HG03565 (cell line): ENCODE measurements around the gene TNNI2.

Experiments used
- ATAC-seq: cut with Tn5 transposase; IDR thresholded peaks from one replicate; pipeline ENCODE4 v1.9.1; 2021; ENCODE audit warnings: mild to moderate bottlenecking, moderate library complexity; ENCODE audit not compliant: unreplicated experiment

The TNNI2 gene

DNA sequence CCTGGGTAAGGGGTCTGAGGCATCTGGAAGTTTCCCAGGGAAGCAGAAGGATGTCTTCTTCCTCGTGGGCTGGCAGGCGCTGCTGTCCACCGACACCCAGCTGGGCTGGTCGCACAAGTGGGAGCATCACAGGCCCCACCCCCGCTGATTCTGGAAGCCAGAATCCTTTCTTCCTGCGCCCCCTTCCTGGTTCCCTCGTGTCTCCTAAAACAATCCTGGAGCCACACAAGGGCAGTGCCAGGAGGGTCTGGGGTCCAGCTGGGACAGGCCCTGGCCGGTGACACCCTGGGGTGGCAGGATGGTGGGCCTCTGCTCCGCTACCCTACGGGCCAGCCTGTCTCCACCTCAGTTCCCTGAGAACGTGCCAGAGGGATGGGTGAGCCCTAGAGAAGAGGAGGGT is 18.3 kb downstream of the TNNI2 start:
- no peak for ATAC-seq

- no peak for ATAC-seq
Measured at GRCh38 chr11:1858154-1858553, 19.4 kb downstream of the TNNI2 start.

GRCh38 chr11:1858576-1858975 is 19.8 kb downstream of the TNNI2 start:
- no peak for ATAC-seq

- no peak for ATAC-seq
Measured at GRCh38 chr11:1859004-1859403, 20.2 kb downstream of the TNNI2 start.

GRCh38 chr11:1860108-1860507 is 21.3 kb downstream of the TNNI2 start:
- ATAC-seq = no peak

- no peak for ATAC-seq
Measured at GRCh38 chr11:1861435-1862411, 22.9 kb downstream of the TNNI2 start.

- ATAC-seq = no peak
Measured at GRCh38 chr11:1862588-1863351, 24.0 kb downstream of the TNNI2 start.

DNA sequence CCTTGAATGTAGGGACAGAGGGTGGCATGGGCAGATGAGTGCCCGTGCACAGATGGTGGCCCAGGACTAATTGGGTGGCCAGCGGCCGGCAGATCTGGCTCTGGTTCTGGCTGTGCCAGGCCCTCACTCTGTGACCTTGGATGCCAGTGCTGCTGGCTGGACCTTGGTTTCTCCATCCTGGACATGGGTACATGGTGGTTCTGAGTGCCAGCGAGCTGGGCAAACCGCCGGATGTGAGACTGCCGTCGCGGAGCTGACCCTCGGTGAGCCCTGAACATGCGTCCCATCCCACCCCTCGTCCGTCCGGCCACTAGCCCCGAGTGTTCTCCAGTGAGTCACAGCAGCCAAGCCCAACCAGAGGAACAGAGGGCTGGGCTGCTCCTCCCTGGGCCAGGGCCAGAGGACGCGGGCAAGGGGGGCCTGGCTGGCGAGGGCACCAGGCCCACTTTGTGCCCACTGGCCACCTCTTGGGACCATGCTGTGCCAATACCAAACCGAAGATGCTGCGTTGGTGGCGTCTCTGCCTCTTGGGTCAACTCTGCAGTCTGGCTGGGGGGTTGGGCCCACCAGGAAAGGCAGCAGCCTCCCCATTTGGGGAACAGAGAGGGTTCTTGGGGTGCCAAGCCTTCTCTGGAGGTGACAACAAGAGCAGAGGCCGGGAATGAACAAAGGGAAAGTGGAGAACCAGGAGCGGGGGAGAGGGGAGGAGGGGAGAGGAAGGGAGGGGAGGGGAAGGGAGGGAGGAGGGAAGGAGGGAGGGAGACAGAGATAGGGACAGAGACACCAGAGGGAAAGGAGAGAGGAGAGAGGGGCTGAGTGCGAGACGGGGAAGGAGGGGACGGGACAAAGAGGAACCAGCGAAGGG is 24.8 kb downstream of the TNNI2 start:
- no peak for ATAC-seq

DNA sequence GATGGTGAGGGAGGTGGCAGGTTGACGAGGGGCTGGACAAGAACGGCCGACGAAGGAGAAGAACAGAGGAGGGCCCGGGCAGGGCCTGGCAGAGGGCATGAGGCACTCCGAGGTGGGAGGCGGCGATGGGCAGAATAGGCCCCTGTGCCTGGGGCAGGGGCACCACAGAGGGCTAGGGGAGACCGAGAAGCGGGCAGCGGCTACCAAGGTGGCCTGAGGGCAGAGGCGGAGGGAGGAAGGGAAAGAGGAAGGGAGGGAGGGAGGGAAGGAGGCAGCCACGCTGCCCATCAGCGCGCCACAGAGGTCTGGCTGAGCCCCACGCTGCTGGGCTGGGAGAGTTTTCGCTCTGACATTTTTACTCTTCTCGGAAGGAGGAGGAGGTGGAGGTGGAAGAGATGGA is 25.4 kb downstream of the TNNI2 start:
- no peak for ATAC-seq

- no peak for ATAC-seq
Measured at GRCh38 chr11:1864831-1865665, 26.3 kb downstream of the TNNI2 start.

DNA sequence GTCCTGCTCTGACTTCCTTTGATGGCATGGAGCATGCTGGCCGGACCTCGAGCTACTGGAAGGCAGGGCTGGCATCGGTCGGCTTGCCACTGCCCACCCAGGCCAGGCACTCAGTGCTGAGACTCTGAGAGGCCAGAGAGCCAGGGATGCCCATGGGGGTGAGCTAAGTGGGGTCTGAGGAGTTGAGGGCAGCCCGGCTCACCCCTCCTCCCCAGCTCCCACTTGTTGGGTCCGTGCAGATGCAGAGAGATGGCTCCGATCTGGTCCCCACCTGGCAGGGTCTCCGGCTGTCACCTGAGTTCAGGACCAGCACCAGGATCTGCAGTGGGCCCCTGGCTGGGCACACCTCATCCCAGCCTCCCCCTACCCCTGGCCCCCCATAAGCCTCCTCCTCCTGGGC is 27.4 kb downstream of the TNNI2 start:
- ATAC-seq = no peak

GRCh38 chr11:1866776-1867175 is 28.0 kb downstream of the TNNI2 start:
- ATAC-seq = no peak

- ATAC-seq = no peak
Measured at GRCh38 chr11:1867381-1867780, 28.6 kb downstream of the TNNI2 start.

DNA sequence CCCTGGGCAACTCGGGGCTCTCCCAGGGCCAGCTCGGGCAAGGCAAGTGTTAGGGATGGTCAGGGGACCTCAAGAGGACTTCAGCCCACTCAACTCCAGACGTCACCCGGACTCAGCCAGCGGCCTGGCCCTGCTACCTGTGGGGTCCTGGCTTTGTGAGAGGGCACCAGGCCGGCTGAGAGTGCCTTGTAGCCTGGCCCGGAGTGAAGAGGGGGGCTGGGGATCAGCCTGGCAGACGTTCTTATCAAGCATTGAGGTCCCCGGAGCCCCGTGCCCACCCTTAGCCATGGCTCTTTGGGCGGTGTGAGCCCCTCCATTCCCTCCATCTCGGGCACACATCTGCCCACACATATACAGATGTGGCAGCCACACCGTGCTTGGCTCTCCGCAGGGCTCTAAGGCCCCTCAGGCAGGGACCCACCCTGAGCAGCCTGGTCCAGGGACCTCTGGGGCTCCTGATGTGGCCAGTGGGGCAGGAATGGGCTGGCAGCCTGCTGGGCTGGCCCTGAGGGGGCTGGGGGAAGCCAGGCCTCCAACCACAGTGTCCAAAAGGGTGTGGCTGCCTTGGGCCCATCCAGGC is 29.4 kb downstream of the TNNI2 start:
- no peak for ATAC-seq

DNA sequence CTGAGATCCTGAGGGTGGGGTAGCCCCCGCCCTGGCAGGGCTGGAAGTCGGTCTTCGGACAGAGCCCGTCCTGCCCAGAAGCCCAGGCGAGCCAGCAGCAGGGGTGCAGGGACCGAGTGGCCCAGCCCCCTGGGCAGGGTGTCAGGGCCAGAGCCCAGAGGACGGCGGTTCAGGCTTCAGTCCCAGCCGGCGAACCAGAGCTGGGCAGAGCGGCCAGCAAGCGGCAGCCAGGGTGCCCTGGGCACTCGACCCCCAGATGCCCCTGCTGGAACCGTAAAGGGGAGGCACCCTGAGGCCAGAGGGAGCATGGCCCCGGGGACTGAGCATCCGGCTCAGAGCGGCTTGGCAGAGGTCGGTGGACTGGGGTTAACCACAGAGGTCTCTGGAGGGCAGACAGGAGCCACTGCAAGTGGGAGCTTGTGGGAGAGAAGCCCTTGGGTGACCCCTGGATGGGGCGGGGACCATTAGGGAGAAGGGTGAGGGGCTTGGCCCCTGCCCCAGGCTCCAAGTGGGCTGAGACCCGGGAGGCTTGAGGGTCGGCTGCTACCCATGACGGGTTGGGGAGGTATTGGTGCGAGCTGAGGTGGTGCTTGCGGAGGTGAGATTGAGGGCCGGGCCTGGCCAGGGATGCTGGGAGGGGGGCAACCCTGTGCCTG is 30.0 kb downstream of the TNNI2 start:
- ATAC-seq = no peak

- ATAC-seq = no peak
Measured at GRCh38 chr11:1869427-1870325, 30.9 kb downstream of the TNNI2 start.

DNA sequence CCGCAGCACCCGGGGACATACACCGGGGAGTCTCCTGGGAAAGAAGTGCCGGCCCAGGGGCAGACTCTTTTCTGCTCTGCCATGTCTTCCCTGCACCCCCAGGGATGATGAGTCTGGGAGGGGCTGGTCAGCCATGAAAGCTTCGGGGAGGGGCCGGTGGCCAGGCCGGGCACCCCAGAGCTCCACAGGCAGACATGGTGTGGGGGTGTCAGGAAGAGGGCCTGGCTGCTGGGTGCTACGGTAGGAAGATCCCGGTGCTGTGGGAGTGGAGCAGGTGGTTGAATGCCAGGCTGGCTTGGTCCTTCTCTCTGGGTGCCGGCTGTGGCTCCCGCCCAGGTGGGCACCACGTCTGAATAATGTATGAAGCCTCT is 31.5 kb downstream of the TNNI2 start:
- ATAC-seq = no peak

GRCh38 chr11:1870721-1871466 is 32.1 kb downstream of the TNNI2 start:
- no peak for ATAC-seq
